ENCODE results near the gene TBCD.
"Not testable (repeated sequence)": the region's sequence is repeated elsewhere in the genome, so short reads cannot be mapped to it uniquely, and the experiment has no call there.

The TBCD gene

GRCh38 chr17:82984751-82985427 is 233.0 kb downstream of the TBCD start:
- TF ChIP-seq ZNF274 (IDR thresholded peaks at IDR 0.05; ENCODE audit: low read depth, low read length) = no peak
- H3K4me3 ChIP-seq (ENCODE audit: low read length) = no peak overlapping the region

GRCh38 chr17:82985428-82985805 is 233.6 kb downstream of the TBCD start:
- H3K4me3 ChIP-seq (ENCODE audit: low read length) = no peak overlapping the region
- TF ChIP-seq ZNF274 (IDR thresholded peaks at IDR 0.05; ENCODE audit: low read depth, low read length) = no peak

DNA sequence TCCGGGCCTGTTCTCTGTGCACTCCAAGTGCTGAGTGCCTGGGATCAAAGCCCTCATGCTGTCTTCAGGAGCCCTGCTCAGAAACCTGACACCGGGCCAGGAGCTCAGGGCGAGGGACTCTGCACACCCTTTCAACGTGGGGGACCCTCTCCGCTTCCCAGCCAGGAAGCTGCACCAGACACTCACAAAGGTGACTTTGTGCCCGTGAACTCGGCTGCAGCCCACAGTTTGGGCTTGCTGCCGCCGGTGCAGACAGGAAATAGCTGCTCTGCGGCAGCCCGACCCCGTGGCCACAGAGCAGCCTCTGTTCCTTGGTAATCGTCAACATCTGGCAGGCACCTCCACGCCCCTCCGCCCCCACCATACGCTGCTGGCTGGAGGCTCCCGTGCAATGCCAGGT is 234.1 kb downstream of the TBCD start:
- no peak overlapping the region for H3K4me3 ChIP-seq (ENCODE audit: low read length)
- TF ChIP-seq ZNF274 (IDR thresholded peaks at IDR 0.05; ENCODE audit: low read depth, low read length) = no peak

- not testable (repeated sequence) for H3K4me3 ChIP-seq (ENCODE audit: low read length)
These were observed 237.2 kb downstream of the TBCD start for GRCh38 chr17:82989051-82989450.

GRCh38 chr17:82989881-82990280 is 238.0 kb downstream of the TBCD start:
- TF ChIP-seq ZNF274 (IDR thresholded peaks at IDR 0.05; ENCODE audit: low read depth, low read length) = no peak

GRCh38 chr17:82993005-82993404 is 241.1 kb downstream of the TBCD start:
- no peak overlapping the region for H3K4me3 ChIP-seq (ENCODE audit: low read length)
- no peak for TF ChIP-seq ZNF274 (IDR thresholded peaks at IDR 0.05; ENCODE audit: low read depth, low read length)

More at GRCh38 chr17:82989881-82990280, 238.0 kb downstream of the TBCD start:
- H3K4me3 ChIP-seq (ENCODE audit: low read length) = no peak overlapping the region

Data from GM08714 (cell line).